NCI-H1436 (cell line): ENCODE measurements around the gene S1PR1.

Experiments used
- DNase-seq: peaks from one replicate; lab custom pipeline; 2025; lab: John Stamatoyannopoulos, UW

Gene S1PR1

GRCh38 chr1:101280049-101280592 lies 43.3 kb downstream of the S1PR1 start:
- no peak for DNase-seq

GRCh38 chr1:101280942-101281654 lies 44.3 kb downstream of the S1PR1 start:
- DNase-seq: no peak

GRCh38 chr1:101281751-101282150 lies 44.9 kb downstream of the S1PR1 start:
- no peak for DNase-seq

- no peak for DNase-seq
Observed at GRCh38 chr1:101282314-101283038, 45.7 kb downstream of the S1PR1 start.

GRCh38 chr1:101283443-101283842 lies 46.6 kb downstream of the S1PR1 start:
- no peak for DNase-seq

GRCh38 chr1:101284021-101284420 lies 47.2 kb downstream of the S1PR1 start:
- DNase-seq: no peak

GRCh38 chr1:101284622-101285218 lies 47.9 kb downstream of the S1PR1 start:
- no peak for DNase-seq

- no peak for DNase-seq
Observed at GRCh38 chr1:101285922-101286570, 49.2 kb downstream of the S1PR1 start.

GRCh38 chr1:101288491-101288944 lies 51.7 kb downstream of the S1PR1 start:
- DNase-seq: peak; percentile 67

GRCh38 chr1:101290119-101290921 lies 53.5 kb downstream of the S1PR1 start:
- no peak for DNase-seq
